Measurements from ENCODE around the gene TTYH1. TPM values are rescaled to one million over a fixed set of nuclear protein-coding genes. Genes with fewer than 3 reads are reported as not detected.

TTYH1 gene
- total RNA-seq, 2 donors from 2014 or later: 1.0 to 2.0 TPM

- Mint-ChIP-seq H3K4me3 (no peak within 1 kb of the TSS), H3K36me3 (ENCODE audit: low read depth) (no peaks in the 10 kb centered on the region), H3K27me3 (ENCODE audit: insufficient read depth) (peaks cover 63% of the 10 kb centered on the region), H3K4me1 (no peaks in the 10 kb centered on the region), H3K9me3 (no peaks in the 10 kb centered on the region), H3K27ac (no peak within 1 kb of the TSS)
- Histone ChIP-seq H3K4me3 (ENCODE audit: low read length) (no peak within 1 kb of the TSS), H3K36me3 (ENCODE audit: control insufficient read depth, insufficient read depth, low read length) (no peaks in the 10 kb centered on the region), H3K27ac (ENCODE audit: low read depth, low read length) (no peak within 1 kb of the TSS), H3K27me3 (ENCODE audit: control insufficient read depth, insufficient read depth, low read length, poor library complexity, severe bottlenecking) (peaks cover 31% of the 10 kb centered on the region), H3K9me3 (ENCODE audit: control insufficient read depth, low read length) (no peaks in the 10 kb centered on the region), H3K9ac (ENCODE audit: extremely low read depth, low read length, poor library complexity, severe bottlenecking) (no peak within 1 kb of the TSS), H3K4me1 (ENCODE audit: control insufficient read depth, insufficient read depth, low read length) (no peaks in the 10 kb centered on the region)
- 59 to 64% methylated on average over 4 to 14 of the region's 14 CpGs for WGBS, 2 experiments (ENCODE audit: insufficient coverage in 1 of 2, insufficient read length in 1 of 2)
- DNase-seq: peak; percentile 61
- no peak for TF ChIP-seq CTCF (conservative IDR thresholded peaks at IDR 0.05)
Measured at GRCh38 chr19:54473071-54473891, 58.0 kb downstream of the TTYH1 start, which contains the start of gene CDC42EP5. Gene CDC42EP5 (minus strand): TSS chr19:54473296. CDS start chr19:54465547, 7,749 bp downstream.

GRCh38 chr19:54473892-54474372 lies 58.7 kb downstream of the TTYH1 start:
- H3K27me3 Mint-ChIP-seq (ENCODE audit: insufficient read depth): peaks cover 61% of the 10 kb centered on the region
- Histone ChIP-seq H3K4me3 (ENCODE audit: low read length) (no peak overlapping the region), H3K9ac (ENCODE audit: extremely low read depth, low read length, poor library complexity, severe bottlenecking) (no peak overlapping the region), H3K4me1 (ENCODE audit: control insufficient read depth, insufficient read depth, low read length) (no peaks in the 10 kb centered on the region), H3K27ac (ENCODE audit: low read depth, low read length) (no peak overlapping the region), H3K36me3 (ENCODE audit: control insufficient read depth, insufficient read depth, low read length) (no peaks in the 10 kb centered on the region), H3K9me3 (ENCODE audit: control insufficient read depth, low read length) (no peaks in the 10 kb centered on the region), H3K27me3 (ENCODE audit: control insufficient read depth, insufficient read depth, low read length, poor library complexity, severe bottlenecking) (peaks cover 26% of the 10 kb centered on the region)
- TF ChIP-seq CTCF (conservative IDR thresholded peaks at IDR 0.05): no peak
- no peak overlapping the region for H3K27ac Mint-ChIP-seq
- no peaks in the 10 kb centered on the region for H3K36me3 Mint-ChIP-seq (ENCODE audit: low read depth)
- H3K4me3 Mint-ChIP-seq: no peak overlapping the region
- WGBS, 2 experiments (ENCODE audit: insufficient coverage in 1 of 2, insufficient read length in 1 of 2): 86% methylated on average over 6 of the region's 6 CpGs; no CpG with 5 or more reads in 1 of the 2 experiments
- no peaks in the 10 kb centered on the region for H3K4me1 Mint-ChIP-seq
- peak; percentile 45 for DNase-seq
- H3K9me3 Mint-ChIP-seq: no peaks in the 10 kb centered on the region

GRCh38 chr19:54475706-54476105 lies 60.4 kb downstream of the TTYH1 start:
- no peaks in the 10 kb centered on the region for H3K4me1 Mint-ChIP-seq
- peaks cover 10% of the 10 kb centered on the region for H3K27me3 ChIP-seq (ENCODE audit: control insufficient read depth, insufficient read depth, low read length, poor library complexity, severe bottlenecking)
- no peak overlapping the region for H3K4me3 Mint-ChIP-seq
- no peaks in the 10 kb centered on the region for H3K4me1 ChIP-seq (ENCODE audit: control insufficient read depth, insufficient read depth, low read length)
- peak; percentile 56 for DNase-seq
- WGBS, 2 experiments (ENCODE audit: insufficient coverage in 1 of 2, insufficient read length in 1 of 2): 78 to 84% methylated on average over 4 to 11 of the region's 11 CpGs
- H3K9me3 Mint-ChIP-seq: no peaks in the 10 kb centered on the region
- H3K36me3 ChIP-seq (ENCODE audit: control insufficient read depth, insufficient read depth, low read length): no peaks in the 10 kb centered on the region
- H3K9me3 ChIP-seq (ENCODE audit: control insufficient read depth, low read length): no peaks in the 10 kb centered on the region
- no peak overlapping the region for H3K9ac ChIP-seq (ENCODE audit: extremely low read depth, low read length, poor library complexity, severe bottlenecking)
- no peak overlapping the region for H3K27ac Mint-ChIP-seq
- peaks cover 43% of the 10 kb centered on the region for H3K27me3 Mint-ChIP-seq (ENCODE audit: insufficient read depth)
- no peak for TF ChIP-seq CTCF (conservative IDR thresholded peaks at IDR 0.05)
- no peak overlapping the region for H3K27ac ChIP-seq (ENCODE audit: low read depth, low read length)
- H3K4me3 ChIP-seq (ENCODE audit: low read length): no peak overlapping the region
- H3K36me3 Mint-ChIP-seq (ENCODE audit: low read depth): no peaks in the 10 kb centered on the region
